ENCODE data around the gene CLEC1B. TPM values are rescaled to one million over a fixed set of nuclear protein-coding genes. Genes with fewer than 3 reads are reported as not detected.
"Not testable (repeated sequence)": the region's sequence is repeated elsewhere in the genome, so short reads cannot be mapped to it uniquely, and the experiment has no call there.

The CLEC1B gene
- total RNA-seq, 2 donors from 2014 or later = not detected

DNA sequence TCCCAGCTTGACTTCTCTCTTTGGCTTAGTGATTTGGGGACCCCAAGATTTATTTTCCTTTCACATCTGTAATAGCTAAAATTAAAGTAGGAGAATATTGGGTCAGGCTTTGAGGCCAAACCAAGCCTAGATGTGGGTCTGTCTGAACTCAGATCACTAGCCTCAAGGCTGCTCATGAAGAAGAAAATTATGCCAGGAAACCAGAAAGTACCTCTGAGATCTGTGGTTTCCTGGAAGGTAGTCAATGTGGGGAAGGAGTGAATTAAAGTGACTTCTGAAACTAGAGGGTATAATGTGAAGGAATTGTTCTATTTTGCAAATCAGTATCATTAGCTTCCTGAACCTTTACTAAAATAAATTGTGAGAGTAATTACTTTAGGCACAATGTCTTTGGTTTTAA lies 41.1 kb downstream of the CLEC1B start:
- Histone ChIP-seq H3K36me3 (ENCODE audit: control insufficient read depth, insufficient read depth, low read length) (no peaks in the 10 kb centered on the region), H3K27me3 (ENCODE audit: control insufficient read depth, insufficient read depth, low read length, poor library complexity, severe bottlenecking) (no peaks in the 10 kb centered on the region), H3K9ac (ENCODE audit: extremely low read depth, low read length, poor library complexity, severe bottlenecking) (no peak overlapping the region), H3K9me3 (ENCODE audit: control insufficient read depth, low read length) (no peaks in the 10 kb centered on the region), H3K4me3 (ENCODE audit: low read length) (no peak overlapping the region), H3K4me1 (ENCODE audit: control insufficient read depth, insufficient read depth, low read length) (peaks cover 14% of the 10 kb centered on the region), H3K27ac (ENCODE audit: low read depth, low read length) (no peak overlapping the region)
- DNase-seq = no peak
- H3K36me3 Mint-ChIP-seq (ENCODE audit: low read depth) = no peaks in the 10 kb centered on the region
- TF ChIP-seq, protein P1, sequence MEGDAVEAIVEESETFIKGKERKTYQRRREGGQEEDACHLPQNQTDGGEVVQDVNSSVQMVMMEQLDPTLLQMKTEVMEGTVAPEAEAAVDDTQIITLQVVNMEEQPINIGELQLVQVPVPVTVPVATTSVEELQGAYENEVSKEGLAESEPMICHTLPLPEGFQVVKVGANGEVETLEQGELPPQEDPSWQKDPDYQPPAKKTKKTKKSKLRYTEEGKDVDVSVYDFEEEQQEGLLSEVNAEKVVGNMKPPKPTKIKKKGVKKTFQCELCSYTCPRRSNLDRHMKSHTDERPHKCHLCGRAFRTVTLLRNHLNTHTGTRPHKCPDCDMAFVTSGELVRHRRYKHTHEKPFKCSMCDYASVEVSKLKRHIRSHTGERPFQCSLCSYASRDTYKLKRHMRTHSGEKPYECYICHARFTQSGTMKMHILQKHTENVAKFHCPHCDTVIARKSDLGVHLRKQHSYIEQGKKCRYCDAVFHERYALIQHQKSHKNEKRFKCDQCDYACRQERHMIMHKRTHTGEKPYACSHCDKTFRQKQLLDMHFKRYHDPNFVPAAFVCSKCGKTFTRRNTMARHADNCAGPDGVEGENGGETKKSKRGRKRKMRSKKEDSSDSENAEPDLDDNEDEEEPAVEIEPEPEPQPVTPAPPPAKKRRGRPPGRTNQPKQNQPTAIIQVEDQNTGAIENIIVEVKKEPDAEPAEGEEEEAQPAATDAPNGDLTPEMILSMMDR (conservative IDR thresholded peaks at IDR 0.05) = no peak
- H3K27me3 Mint-ChIP-seq (ENCODE audit: insufficient read depth) = no peaks in the 10 kb centered on the region
- peaks cover 37% of the 10 kb centered on the region for H3K4me1 Mint-ChIP-seq
- peaks cover 6% of the 10 kb centered on the region for H3K9me3 Mint-ChIP-seq
- H3K4me3 Mint-ChIP-seq = no peak overlapping the region
- H3K27ac Mint-ChIP-seq = no peak overlapping the region

DNA sequence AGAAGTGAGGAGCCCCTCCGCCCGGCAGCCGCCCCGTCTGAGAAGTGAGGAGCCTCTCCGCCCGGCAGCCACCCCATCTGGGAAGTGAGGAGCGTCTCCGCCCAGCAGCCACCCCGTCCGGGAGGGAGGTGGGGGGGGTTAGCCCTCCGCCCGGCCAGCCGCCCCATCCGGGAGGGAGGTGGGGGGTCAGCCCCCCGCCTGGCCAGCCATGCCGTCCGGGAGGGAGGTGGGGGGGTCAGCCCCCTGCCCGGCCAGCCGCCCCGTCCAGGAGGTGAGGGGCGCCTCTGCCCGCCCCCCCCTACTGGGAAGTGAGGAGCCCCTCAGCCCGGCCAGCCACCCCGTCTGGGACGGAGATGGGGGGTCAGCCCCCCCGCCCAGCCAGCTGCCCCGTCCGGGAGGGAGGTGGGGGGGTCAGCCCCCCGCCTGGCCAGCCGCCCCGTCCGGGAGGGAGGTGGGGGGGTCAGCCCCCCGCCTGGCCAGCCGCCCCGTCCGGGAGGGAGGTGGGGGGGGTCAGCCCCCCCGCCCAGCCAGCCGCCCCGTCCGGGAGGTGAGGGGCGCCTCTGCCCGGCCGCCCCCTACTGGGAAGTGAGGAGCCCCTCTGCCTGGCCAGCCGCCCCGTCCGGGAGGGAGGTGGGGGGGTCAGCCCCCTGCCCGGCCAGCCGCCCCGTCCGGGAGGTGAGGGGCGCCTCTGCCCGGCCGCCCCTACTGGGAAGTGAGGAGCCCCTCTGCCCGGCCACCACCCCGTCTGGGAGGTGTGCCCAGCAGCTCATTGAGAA lies 45.8 kb downstream of the CLEC1B start:
- not testable (repeated sequence) for H3K36me3 Mint-ChIP-seq (ENCODE audit: low read depth); H3K27ac Mint-ChIP-seq; H3K4me3 ChIP-seq (ENCODE audit: low read length); H3K9ac ChIP-seq (ENCODE audit: extremely low read depth, low read length, poor library complexity, severe bottlenecking); H3K4me1 Mint-ChIP-seq; H3K27me3 Mint-ChIP-seq (ENCODE audit: insufficient read depth); H3K27me3 ChIP-seq (ENCODE audit: control insufficient read depth, insufficient read depth, low read length, poor library complexity, severe bottlenecking); H3K4me1 ChIP-seq (ENCODE audit: control insufficient read depth, insufficient read depth, low read length); H3K36me3 ChIP-seq (ENCODE audit: control insufficient read depth, insufficient read depth, low read length); H3K9me3 ChIP-seq (ENCODE audit: control insufficient read depth, low read length); H3K4me3 Mint-ChIP-seq; DNase-seq; H3K27ac ChIP-seq (ENCODE audit: low read depth, low read length)
- no CpG with 5 or more reads among the region's 55 CpGs for WGBS, 2 experiments (ENCODE audit: insufficient coverage in 1 of 2, insufficient read length in 1 of 2)
- H3K9me3 Mint-ChIP-seq = peaks cover 12% of the 10 kb centered on the region

DNA sequence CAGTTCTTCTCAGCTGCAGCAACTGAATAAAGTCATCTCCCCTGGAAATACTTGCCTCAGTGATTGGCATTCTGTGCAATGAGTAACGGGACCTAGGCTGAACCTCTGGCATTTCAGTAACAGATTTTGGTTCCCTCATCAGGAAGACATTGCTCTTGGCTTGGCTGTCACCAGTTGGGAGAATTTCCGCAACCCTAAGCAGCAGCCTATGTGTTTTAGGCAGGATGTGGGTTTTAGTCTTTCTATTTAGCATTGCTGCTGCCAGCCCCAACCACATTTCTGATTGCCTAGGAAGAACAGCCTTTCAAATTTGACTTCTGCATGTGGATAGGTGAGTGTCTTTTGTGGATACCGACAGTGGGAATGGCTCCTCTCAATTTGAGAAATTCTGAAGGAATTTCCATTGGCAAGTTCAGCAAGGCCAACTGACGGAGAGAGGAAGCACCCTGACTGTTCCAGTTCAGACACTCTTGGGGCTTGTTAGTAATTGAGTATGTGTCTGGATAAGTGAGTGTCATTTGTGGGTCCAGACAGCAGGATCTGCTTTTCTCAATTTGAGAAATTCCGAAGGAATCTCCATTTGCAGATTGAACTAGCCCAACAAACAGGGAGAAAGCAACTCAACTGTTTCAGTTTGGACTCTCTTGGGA lies 47.8 kb downstream of the CLEC1B start:
- WGBS, 2 experiments (ENCODE audit: insufficient coverage in 1 of 2, insufficient read length in 1 of 2) = 93 to 97% methylated on average over 5 of the region's 5 CpGs
- no peak overlapping the region for H3K4me3 Mint-ChIP-seq

More for the DNA sequence above, 47.8 kb downstream of the CLEC1B start:
- H3K9ac ChIP-seq (ENCODE audit: extremely low read depth, low read length, poor library complexity, severe bottlenecking) = no peak overlapping the region
- Mint-ChIP-seq H3K9me3 (peaks cover 13% of the 10 kb centered on the region), H3K27ac (no peak overlapping the region), H3K36me3 (ENCODE audit: low read depth) (no peaks in the 10 kb centered on the region), H3K4me1 (no peaks in the 10 kb centered on the region), H3K27me3 (ENCODE audit: insufficient read depth) (peaks cover 3% of the 10 kb centered on the region)
- H3K27me3 ChIP-seq (ENCODE audit: control insufficient read depth, insufficient read depth, low read length, poor library complexity, severe bottlenecking) = no peaks in the 10 kb centered on the region
- no peak for DNase-seq
- H3K4me3 ChIP-seq (ENCODE audit: low read length) = no peak overlapping the region
- H3K27ac ChIP-seq (ENCODE audit: low read depth, low read length) = no peak overlapping the region
- no peaks in the 10 kb centered on the region for H3K36me3 ChIP-seq (ENCODE audit: control insufficient read depth, insufficient read depth, low read length)
- H3K9me3 ChIP-seq (ENCODE audit: control insufficient read depth, low read length) = no peaks in the 10 kb centered on the region
- no peaks in the 10 kb centered on the region for H3K4me1 ChIP-seq (ENCODE audit: control insufficient read depth, insufficient read depth, low read length)
- TF ChIP-seq, protein P1 (conservative IDR thresholded peaks at IDR 0.05) = no peak
